ENCODE measurements around the gene NPAS3.

NPAS3 gene

GRCh38 chr14:33756833-33757232 is 818.2 kb downstream of the NPAS3 start:
- no peak for DNase-seq (ENCODE audit: low read depth in 2 of 2)

- DNase-seq (ENCODE audit: low read depth in 2 of 2) = no peak
These were observed 819.9 kb downstream of the NPAS3 start for GRCh38 chr14:33758547-33758946.

GRCh38 chr14:33762161-33762851 is 823.6 kb downstream of the NPAS3 start:
- no peak for DNase-seq (ENCODE audit: low read depth in 2 of 2)

- no peak for DNase-seq (ENCODE audit: low read depth in 2 of 2)
These were observed 826.4 kb downstream of the NPAS3 start for GRCh38 chr14:33764876-33765650.

- DNase-seq (ENCODE audit: low read depth in 2 of 2) = no peak
These were observed 829.1 kb downstream of the NPAS3 start for GRCh38 chr14:33767586-33768457.

GRCh38 chr14:33768458-33768830 is 829.8 kb downstream of the NPAS3 start:
- DNase-seq (ENCODE audit: low read depth in 2 of 2) = no peak

- DNase-seq (ENCODE audit: low read depth in 2 of 2) = no peak
These were observed 834.7 kb downstream of the NPAS3 start for GRCh38 chr14:33773205-33774030.

GRCh38 chr14:33774161-33774560 is 835.5 kb downstream of the NPAS3 start:
- no peak for DNase-seq (ENCODE audit: low read depth in 2 of 2)

- DNase-seq (ENCODE audit: low read depth in 2 of 2) = no peak
These were observed 836.2 kb downstream of the NPAS3 start for GRCh38 chr14:33774723-33775470.

GRCh38 chr14:33776871-33777270 is 838.2 kb downstream of the NPAS3 start:
- no peak for DNase-seq (ENCODE audit: low read depth in 2 of 2)

GRCh38 chr14:33777681-33778080 is 839.0 kb downstream of the NPAS3 start:
- no peak for DNase-seq (ENCODE audit: low read depth in 2 of 2)

- DNase-seq (ENCODE audit: low read depth in 2 of 2) = no peak
These were observed 841.4 kb downstream of the NPAS3 start for GRCh38 chr14:33780035-33780434.

GRCh38 chr14:33781236-33781635 is 842.6 kb downstream of the NPAS3 start:
- DNase-seq (ENCODE audit: low read depth in 2 of 2) = no peak

- no peak for DNase-seq (ENCODE audit: low read depth in 2 of 2)
These were observed 844.2 kb downstream of the NPAS3 start for GRCh38 chr14:33782923-33783322.

- DNase-seq (ENCODE audit: low read depth in 2 of 2) = no peak
These were observed 847.6 kb downstream of the NPAS3 start for GRCh38 chr14:33786091-33786825.

- DNase-seq (ENCODE audit: low read depth in 2 of 2) = no peak
These were observed 849.5 kb downstream of the NPAS3 start for GRCh38 chr14:33788161-33788560.

- no peak for DNase-seq (ENCODE audit: low read depth in 2 of 2)
These were observed 852.3 kb downstream of the NPAS3 start for GRCh38 chr14:33790996-33791395.

- DNase-seq (ENCODE audit: low read depth in 2 of 2) = no peak
These were observed 853.5 kb downstream of the NPAS3 start for GRCh38 chr14:33792009-33792719.

- peak; percentile 66 to 67 for DNase-seq (ENCODE audit: low read depth in 2 of 2)
These were observed 854.2 kb downstream of the NPAS3 start for GRCh38 chr14:33792720-33793368.

All from stimulated activated CD4-positive, alpha-beta T cell treated with anti-CD3 and anti-CD28 coated beads, Interleukin-4, amount 100 ng/mL, for 48 hours (primary cell).